HL-60/S4 treated with phorbol 12-myristate 13-acetate at 8.2 ng/mL for 4 days and 3 days (cell line): ENCODE results near the gene STKLD1.

Experiments
- in situ Hi-C: fragments of 300-500 bp; cut with MboI; formaldehyde crosslinking; loops from 2 replicates; pipeline ENCODE4 v1.15.0; 2022; ENCODE audit warnings: low sequenced_read_pairs

Gene STKLD1

DNA sequence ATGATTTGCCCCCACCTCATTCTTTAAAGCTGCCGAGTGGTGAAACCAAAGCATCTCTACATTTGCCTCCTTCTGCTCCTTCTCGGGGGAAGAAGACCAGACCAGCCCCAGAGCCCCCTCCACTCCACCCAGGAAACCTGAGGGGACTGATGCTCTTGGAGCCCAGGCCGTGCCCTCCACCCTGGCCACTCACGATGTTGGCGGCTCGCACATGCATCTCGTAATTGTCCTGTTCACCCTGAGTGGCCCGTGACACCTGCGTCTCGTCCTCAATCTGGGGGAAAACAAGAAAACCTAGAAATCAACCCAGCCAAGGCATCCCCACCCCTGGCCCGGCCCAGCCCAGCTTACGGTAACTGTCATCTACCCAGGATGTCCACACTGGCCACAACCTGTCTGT lies 31.2 kb upstream of the STKLD1 start:
- in situ Hi-C loops = no loop called here

DNA sequence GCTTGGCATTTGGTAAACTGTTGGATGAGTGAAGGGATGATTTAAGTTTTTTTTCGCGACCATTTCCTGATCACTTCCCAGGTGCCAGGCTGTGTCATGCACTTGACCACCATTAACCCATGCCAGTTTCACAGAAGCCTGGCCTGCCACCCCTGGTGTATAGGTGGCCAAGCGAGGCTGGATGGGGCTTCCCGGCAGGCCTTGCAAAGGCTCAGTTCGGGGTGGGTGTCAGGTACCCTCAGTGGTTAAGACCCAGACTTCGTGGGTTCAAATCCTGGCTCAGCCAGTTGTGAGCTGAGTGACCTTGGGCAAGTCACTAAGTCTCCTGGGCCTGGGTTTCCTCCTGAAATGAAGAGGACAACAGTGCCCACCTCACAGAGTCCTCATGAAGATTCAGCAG lies 30.6 kb upstream of the STKLD1 start:
- in situ Hi-C loops = no loop called here

DNA sequence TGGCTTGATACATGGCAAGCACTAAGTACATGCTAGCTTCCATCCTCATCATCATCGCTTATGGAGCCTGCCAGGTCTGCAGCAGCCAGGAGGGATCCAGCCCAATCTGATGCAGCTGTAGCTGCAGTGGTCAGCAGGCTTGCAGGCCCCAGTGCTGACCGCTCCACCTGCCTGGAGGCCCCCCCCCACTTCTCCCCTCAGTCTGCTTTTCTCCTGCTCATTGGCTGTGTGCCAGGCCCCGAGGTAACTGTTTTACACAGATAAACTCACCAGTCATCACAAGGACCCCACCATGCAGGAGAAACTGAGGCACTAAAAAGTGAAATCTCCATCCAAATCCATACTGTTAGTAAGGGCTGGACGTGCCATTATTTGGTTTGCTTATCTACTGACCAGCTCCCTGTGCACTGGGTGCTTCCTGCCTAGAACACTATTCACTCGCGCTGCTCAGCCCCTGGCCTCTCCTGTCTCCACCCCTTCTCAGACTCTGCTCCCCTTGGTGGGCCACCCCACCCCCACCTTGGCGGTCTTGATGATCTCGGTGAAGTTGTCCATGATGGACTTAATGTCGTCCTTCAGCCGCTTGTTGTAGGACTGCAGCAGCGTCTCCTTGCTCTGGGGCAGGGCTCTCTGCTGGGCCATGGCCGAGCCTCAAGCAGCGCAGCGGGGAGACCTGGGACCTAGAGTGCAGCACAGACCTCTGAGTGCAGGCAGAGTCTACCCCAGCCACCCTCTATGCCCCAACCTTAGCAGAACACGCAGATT lies 30.0 kb upstream of the STKLD1 start:
- in situ Hi-C loops = no loop called here

DNA sequence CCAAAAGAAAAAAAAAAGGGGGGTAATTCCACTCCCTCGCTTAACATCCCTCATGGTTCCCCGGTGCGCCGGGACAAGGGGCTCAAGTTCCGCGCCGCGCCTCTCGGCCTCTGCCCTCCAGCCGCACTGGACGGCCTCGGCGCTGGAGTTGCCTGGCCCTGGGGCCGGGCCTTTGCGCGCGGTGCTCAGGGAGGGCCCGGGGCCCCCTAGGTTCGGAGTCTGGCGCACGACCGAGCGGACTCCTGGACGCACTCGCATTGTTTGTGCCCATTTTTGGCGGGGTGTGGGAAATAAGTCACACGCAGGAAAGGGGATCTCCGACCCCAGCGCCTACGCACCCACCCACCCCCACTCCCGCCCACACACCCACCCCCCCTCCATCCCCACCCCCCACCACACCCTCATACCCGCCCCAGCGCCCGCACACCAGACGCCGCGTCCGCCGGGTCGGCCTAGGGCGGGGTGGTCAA lies 28.6 kb upstream of the STKLD1 start:
- in situ Hi-C loops = no loop called here

DNA sequence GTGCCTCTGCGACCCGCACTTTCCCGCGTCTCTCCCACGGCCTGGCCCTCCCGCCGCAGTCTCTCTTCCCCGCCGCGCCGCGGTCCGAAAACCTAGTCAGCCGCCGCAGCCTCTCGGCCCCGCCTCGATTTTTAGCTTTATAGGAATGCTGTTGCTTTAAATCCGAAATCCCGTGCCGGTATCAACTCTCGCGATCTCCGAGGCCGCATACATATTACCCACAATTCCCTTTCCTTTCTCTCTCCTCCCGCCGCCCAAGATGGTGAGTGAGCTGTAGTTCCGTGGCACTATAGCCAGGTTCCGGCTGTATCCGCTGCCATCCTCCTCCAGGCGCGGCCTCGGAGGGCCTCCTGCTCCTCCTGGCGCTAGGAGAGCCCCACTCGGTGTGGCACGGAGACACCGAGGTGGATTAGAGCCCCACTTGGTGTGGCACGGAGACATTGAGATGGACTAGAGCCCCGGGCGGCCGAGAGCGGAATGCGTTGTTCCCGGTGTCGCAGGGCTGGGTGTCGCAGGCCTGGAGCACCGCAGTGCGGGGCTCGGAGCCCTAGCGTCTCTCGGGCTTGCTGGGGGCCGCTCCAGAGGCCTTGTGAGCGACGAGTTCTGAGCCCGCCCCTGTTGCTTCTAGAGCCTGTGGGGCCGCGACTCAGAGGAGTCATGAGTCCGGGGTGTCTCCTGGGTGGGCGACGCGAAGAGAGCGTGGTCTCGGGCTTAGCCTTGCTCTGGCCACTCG lies 28.0 kb upstream of the STKLD1 start, which contains the start of the genes MED22 and RPL7A:
Gene MED22 (minus strand): TSS at position 147 of the 733 bp plus-strand sequence. CDS start 1,469 bp downstream, outside the sequence.
Gene RPL7A (plus strand): TSS at position 234 of the 733 bp plus-strand sequence. CDS start 26 bp downstream, at position 260.
- in situ Hi-C loops = no loop called here

DNA sequence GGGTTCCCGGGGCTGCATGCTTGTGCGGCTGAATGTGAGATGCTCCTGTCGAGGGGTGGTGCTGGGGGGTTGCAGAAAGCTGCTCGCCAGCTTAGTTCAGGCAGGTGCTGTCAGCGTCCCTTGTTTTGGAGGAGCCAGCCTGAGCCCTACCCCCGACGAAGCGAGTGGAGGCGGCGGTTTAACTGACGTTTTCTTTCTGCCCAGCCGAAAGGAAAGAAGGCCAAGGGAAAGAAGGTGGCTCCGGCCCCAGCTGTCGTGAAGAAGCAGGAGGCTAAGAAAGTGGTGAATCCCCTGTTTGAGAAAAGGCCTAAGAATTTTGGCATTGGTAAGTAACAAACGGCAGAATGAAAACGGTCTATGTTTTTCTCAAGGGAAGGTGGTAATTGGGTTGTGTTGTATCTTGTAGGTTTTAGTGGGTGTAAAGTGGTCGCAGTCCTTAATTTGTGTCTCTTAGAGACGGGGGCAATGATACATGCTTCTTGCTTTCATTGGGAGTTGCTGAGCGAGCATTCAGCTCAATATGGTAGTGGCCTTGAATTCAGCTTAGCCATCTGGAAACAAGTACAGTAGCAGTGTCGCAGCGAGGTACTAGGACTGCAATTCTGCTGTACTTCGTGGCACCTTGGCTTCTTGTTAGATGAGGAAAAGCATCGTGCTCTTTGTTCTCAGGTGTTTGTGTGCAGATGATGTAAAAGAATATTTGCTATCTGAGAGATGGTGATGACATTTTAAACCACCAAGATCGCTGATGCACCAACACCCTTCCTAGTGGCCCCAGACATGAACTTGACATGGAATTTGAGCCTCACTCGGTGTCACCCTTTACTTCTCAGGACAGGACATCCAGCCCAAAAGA lies 27.2 kb upstream of the STKLD1 start:
- in situ Hi-C loops = no loop called here

DNA sequence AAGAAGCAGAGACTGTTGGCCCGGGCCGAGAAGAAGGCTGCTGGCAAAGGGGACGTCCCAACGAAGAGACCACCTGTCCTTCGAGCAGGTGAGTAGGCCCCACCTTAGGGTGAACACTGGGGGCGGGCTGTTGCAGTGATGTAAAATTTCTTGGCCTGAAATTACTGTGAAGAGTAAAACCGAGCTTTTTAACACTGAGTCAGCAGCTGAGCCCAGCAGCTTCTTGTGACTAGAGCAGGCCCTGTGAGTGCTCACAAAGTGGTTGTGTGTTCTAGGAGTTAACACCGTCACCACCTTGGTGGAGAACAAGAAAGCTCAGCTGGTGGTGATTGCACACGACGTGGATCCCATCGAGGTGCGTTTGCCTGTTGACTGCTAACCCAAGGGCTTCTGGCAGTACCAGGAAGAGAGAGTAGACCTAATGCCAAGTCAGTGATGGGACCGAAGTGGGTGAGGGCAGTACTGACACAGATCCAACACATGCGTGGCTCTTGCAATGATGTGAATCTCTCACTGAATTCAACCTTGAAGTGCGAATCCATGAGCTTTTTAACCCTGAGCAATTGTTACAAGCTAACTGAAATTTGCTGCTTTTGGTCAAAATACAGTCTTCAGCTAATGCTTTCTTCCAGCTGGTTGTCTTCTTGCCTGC lies 26.1 kb upstream of the STKLD1 start:
- in situ Hi-C loops = no loop called here

DNA sequence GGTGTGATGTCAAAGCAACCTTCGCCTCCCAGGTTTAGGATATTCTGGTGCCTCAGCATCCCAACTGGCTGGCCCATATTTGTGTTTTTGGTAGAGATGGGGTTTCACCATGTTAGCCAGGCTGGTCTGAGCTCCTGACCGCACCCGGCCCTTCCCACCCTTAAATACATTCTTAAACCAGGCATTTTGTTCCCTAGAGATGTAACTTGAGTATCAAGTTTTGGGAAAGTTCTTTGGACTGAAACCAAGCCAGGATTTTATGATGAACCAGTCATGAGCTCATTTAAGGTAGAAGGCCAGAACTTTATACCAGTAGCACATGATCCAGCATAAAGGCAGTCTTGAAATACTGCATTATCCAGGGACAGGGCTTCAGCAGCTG lies 24.6 kb upstream of the STKLD1 start:
- in situ Hi-C loops = no loop called here

DNA sequence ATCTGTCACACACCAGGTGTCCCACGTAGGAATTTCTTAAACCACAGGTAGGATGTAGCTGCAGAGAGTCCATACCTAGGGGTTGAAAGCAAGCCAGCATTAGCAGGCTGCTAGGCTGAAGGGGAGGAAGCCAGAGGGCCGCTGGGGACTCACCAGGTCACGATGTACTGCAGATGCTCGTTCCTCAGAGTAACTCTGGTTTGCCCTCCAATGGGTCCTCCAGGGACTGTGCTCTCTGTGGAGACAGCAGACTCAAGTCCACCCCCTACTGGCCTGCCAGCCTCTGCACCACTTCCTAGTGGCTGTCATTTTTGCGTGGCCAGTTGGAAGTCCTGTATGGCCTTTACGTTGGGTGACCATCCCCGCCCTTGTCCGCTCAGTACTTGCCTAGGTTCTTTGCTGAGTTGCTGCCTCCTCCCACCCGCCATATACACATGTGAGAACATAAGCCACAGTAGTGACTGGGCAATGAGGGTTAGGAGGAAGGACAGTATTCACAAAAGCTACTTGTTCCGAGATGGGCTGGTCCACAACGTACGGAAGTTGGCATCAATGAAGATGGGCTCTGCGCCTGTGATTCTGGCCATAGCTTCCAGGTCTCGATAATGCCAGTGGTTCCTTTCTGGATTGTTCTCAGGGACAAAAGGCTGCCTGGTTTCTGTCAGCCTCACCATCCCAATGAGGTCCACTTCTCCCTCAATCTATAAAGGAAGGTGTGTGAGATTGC lies 24.1 kb upstream of the STKLD1 start:
- in situ Hi-C loops = no loop called here

DNA sequence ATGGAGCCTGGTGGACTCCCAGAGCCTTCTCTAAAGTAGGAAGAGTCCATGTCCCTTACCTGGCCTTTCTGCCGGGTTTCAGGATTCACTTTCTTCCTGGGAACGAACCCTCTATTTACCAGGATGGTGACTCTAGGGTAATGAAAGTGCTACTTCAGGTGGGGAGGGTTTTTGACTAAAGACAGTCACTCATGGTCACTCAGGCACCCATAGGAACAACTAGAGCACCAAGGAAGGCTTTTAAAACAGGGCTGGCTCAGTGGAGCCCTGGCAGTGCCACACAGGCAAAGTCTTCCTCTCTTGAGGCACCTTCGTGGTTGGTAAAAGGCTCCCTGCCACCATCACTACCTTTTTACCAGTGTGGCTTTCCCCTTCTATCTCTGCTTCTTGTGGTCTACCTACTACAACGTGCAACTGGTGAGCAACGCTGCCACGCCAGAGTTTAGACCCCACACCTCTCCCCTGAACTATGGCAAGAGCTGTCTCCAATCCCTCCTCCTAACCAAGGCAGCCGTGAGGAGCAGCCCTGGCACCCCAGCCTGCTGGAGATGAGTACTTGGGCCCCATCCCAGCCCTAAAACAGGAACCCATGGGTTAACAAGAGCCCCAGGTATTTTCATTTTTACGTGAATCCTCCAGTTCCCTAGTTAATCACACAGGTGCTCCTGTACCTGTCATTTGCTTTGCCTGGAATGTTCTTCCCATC lies 23.4 kb upstream of the STKLD1 start:
- in situ Hi-C loops = no loop called here

DNA sequence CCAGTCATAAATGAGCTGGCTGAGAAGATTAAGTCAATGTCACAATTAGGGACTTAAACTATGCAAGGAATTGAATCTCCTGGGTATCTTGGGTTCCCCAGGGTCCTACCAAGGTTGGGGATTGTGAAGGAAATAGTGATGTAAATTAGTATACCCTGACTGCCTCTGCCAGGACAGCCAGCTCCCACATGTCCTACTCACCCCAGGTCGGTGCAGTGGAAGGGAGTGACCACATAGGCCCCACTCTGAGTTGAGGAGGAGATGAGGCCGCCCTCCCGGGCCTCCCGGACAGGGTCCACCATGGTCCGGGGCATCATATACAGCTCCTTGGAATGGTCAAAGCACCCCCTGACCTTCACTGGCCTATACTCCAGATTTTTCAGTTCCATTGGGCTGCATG lies 22.6 kb upstream of the STKLD1 start:
- in situ Hi-C loops = no loop called here

DNA sequence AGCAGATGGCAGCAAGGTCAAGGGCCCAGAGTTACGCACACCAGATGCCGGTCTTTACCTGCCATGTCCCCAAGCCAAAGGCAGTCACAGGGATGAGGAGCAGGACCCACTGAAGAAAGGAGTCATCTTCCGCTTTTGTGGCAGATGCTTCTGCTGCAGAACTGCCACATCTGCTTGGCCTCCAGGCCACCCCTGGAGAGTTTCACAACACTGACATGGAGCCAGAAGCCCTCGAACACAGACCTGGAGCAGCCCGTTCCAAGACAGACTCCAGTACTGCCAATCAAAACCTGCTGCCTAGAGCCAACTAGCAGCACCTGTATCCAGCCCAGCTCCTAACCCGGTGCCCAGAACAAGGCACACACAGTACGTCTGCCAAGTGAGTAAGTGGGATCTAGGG lies 21.4 kb upstream of the STKLD1 start:
- in situ Hi-C loops = no loop called here

DNA sequence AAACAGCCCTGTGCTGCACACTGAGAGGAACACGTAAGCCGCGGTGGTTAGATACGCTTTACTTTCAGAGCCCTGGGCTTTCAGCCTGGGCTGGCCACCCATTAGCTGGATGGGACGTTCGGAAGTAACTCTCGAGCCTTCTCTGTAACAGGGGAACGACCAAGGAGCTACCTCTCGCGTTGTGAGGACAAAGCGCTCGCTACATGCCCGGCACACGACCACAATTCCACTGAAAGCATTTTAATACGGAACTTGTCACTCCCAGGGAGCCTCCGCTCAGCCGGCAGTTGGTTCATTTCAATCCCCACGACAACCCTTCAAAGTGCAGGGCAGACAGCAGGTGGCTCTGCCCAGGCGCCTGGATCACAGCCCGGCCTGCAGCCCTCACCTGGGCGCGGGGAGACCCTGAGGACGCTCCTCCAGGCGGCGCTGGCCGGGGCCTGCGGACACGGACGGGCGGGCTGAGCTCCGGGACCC lies 20.2 kb upstream of the STKLD1 start:
- in situ Hi-C loops = no loop called here

DNA sequence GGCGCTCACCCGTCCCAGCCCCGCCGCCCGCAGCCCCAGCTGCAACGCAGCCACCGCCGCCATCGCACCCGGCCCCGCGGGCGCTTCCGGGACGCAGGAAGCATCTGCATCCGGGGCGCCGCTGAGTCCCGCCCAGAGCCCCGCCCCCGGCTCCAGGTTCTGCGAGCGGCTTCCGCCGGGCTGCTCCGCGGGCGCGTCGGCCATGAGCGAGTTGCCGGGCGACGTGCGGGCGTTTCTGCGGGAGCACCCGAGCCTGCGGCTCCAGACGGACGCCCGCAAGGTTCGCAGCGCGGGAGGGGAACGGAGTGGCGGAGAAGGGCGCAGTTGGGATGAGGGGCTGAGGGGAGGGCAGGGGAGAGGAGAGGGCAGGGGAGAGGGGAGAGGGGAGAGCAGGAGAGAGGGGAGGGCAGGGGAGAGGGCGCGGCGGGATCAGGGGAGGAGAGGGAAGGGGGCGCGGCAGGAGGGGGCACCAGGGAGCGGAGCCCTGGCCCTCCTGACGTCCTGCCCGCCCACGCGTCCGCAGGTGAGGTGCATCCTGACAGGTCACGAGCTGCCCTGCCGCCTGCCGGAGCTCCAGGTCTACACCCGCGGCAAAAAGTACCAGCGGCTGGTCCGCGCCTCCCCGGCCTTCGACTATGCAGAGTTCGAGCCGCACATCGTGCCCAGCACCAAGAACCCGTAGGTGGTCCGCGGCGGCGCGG lies 19.6 kb upstream of the STKLD1 start, which contains the start of the genes SURF1 and SURF2:
Gene SURF1 (minus strand): TSS at position 97 of the 701 bp plus-strand sequence. CDS start 34 bp downstream, at position 63.
Gene SURF2 (plus strand): TSS at position 160 of the 701 bp plus-strand sequence. CDS start 43 bp downstream, at position 203.
- in situ Hi-C loops = no loop called here

DNA sequence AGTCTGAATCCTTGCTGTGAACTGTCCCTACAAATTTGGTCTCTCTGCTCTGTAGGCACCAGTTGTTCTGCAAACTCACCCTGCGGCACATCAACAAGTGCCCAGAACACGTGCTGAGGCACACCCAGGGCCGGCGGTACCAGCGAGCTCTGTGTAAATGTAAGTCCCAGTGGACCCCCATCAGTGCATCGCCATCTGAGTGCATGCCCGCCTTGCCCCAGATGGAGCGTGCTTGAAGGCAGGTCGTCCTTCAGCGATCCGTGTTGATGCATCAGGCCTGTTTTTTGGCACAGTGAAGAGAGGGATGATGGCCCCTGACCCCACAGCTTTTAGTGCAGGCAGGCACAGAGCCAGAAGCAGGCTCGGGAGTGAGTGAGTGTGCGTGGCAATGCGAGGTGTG lies 18.5 kb upstream of the STKLD1 start:
- in situ Hi-C loops = no loop called here

DNA sequence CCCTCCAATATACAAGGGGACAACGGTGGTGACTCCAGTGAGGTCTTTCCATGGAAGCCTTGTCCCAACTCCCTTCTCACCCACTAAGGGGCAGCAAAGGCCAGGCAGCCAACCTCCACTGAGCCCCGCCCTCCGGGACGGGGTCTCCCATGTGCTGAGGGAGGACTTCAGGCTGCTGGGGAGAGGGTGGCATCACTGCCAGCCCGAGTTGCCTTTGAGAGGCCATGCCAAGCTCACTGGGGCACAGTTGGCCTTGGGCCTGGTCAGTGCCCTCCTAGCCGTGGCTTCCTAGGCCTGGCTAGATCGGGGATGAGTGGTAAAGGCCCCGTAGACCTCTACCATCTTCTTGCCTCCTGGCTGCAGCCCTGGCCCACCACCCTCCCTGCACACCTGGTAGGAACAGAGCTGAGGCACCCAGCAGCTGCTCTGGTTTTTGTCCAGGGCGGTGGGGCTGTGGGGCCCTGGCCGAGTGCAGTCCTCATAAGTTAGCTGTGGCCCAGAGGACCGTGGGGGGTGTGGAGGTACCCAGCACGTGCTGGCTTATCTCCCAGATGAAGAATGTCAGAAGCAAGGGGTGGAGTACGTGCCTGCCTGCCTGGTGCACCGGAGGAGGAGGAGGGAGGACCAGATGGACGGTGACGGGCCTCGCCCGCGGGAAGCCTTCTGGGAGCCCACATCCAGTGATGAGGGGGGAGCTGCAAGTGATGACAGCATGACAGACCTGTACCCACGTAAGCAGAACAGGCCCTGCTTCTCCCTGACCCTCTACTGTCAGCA lies 16.6 kb upstream of the STKLD1 start:
- in situ Hi-C loops = no loop called here
